Erythroblast (primary cell): ENCODE results near the gene SPATA46.

Experiments used
- GATA1 ChIP-seq: IDR thresholded peaks from 2 replicates; pipeline ENCODE4 v1.6.1; 2011; ENCODE audit warnings: low read depth, mild to moderate bottlenecking, control low read depth, low read length, moderate library complexity
- POLR2A ChIP-seq: IDR thresholded peaks from 2 replicates; pipeline ENCODE4 v1.6.1; 2011; ENCODE audit warnings: mild to moderate bottlenecking, low read length

DNA sequence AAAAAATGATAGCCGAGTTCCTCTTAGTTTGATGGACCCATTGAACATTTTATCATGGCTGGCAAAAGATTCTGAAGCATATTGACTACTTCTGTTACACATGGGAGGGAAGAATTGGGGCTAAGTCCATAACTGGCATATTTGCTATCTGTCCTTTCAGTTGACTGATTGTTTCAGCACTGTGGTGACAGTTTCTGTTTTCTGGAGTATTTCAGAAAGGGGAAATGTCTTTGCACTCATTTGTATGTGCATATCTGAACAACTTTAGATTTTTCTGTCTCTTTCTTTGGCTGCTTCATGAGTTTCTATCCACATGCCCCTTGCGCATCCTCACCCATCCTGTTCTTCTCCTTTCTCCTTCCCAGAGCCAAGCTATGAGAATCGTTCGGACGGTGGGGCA lies 33.2 kb downstream of the SPATA46 start:
- TF ChIP-seq POLR2A (no peak), GATA1 (no peak)
